CD14-positive monocyte (primary cell): ENCODE data around the gene HLCS. TPM values are rescaled to one million over a fixed set of nuclear protein-coding genes. Genes with fewer than 3 reads are reported as not detected.

Experiments used
- DNase-seq, 3 donors: peaks; one replicate each; pipeline ENCODE4 v3.0.0-alpha.2; 2011 to 2022
- H2AFZ ChIP-seq: 2 replicates; pipeline ENCODE4 v1.6.0; 2012; ENCODE audit warnings: mild to moderate bottlenecking, low read depth, low read length, inconsistent platforms; ENCODE audit not compliant: insufficient read depth, poor library complexity, severe bottlenecking
- H3K27ac ChIP-seq, 2 donors: 1 replicate in 1 of 2; 2 replicates in 1 of 2; pipeline ENCODE4 v1.5.1; 2012 to 2013; ENCODE audit warnings: low read length in 2 of 2, control low read depth in 1 of 2, inconsistent platforms in 1 of 2, low read depth in 1 of 2, mild to moderate bottlenecking in 1 of 2
- H3K27me3 ChIP-seq, 2 donors: one replicate each; pipeline versions ENCODE4 v1.6.0 to v1.6.1; 2011 to 2013; ENCODE audit warnings: low read length in 2 of 2; ENCODE audit not compliant: control insufficient read depth in 2 of 2, insufficient read depth in 2 of 2
- H3K36me3 ChIP-seq, 2 donors: replicated peaks in 1 of 2; 1 replicate in 1 of 2; 2 replicates in 1 of 2; pipeline versions ENCODE4 v1.5.1 to v1.6.1; 2012 to 2013; ENCODE audit warnings: low read length in 2 of 2, control low read depth in 1 of 2, inconsistent platforms in 1 of 2, mild to moderate bottlenecking in 1 of 2; ENCODE audit not compliant: insufficient read depth in 2 of 2, control insufficient read depth in 1 of 2
- H3K4me1 ChIP-seq, 2 donors: 1 replicate in 1 of 2; 2 replicates in 1 of 2; pipeline versions ENCODE4 v1.5.1 to v1.6.1; 2012 to 2013; ENCODE audit warnings: low read length in 2 of 2, control low read depth in 1 of 2, inconsistent platforms in 1 of 2, mild to moderate bottlenecking in 1 of 2, moderate library complexity in 1 of 2; ENCODE audit not compliant: insufficient read depth in 2 of 2, control insufficient read depth in 1 of 2
- H3K4me2 ChIP-seq: replicated peaks from 2 replicates; pipeline ENCODE3; 2012; ENCODE audit warnings: low read length, moderate library complexity, mild to moderate bottlenecking; ENCODE audit not compliant: poor library complexity, severe bottlenecking; ENCODE audit errors: extremely low read depth
- H3K4me3 ChIP-seq, 3 experiments: fragments of 200-600 bp in 1 of 3; sonication (generic) in 1 of 3; replicated peaks in 1 of 3; 1 replicate in 2 of 3; 2 replicates in 1 of 3; pipeline ENCODE4 v1.5.1; 2011 to 2013; ENCODE audit warnings: low read length in 3 of 3, mild to moderate bottlenecking in 3 of 3, control low read depth in 2 of 3, low read depth in 2 of 3, inconsistent platforms in 1 of 3, moderate library complexity in 1 of 3
- H3K79me2 ChIP-seq: 2 replicates; pipeline ENCODE4 v1.6.0; 2012; ENCODE audit warnings: mild to moderate bottlenecking, control low read depth, inconsistent platforms, low read length, moderate library complexity; ENCODE audit not compliant: insufficient read depth
- H3K9ac ChIP-seq: 2 replicates; pipeline ENCODE4 v1.6.0; 2017; ENCODE audit warnings: low read length, mild to moderate bottlenecking; ENCODE audit not compliant: insufficient read depth, poor library complexity, severe bottlenecking
- H3K9me3 ChIP-seq, 2 donors: replicated peaks in 1 of 2; 1 replicate in 1 of 2; 2 replicates in 1 of 2; pipeline versions ENCODE4 v1.5.1 to v1.6.1; 2012 to 2013; ENCODE audit warnings: low read length in 2 of 2, control low read depth in 1 of 2; ENCODE audit not compliant: control insufficient read depth in 1 of 2, insufficient read depth in 1 of 2
- H4K20me1 ChIP-seq: 2 replicates; pipeline ENCODE4 v1.6.0; 2012; ENCODE audit warnings: mild to moderate bottlenecking, low read length, control low read depth, moderate library complexity; ENCODE audit not compliant: insufficient read depth
- H3K27ac Mint-ChIP-seq, 7 donors: one replicate each; pipeline ENCODE4 v1.8.0; 2020; ENCODE audit warnings: mild to moderate bottlenecking in 7 of 7, mixed read lengths in 7 of 7, moderate library complexity in 6 of 7, inconsistent platforms in 2 of 7
- H3K27me3 Mint-ChIP-seq, 3 donors: one replicate each; pipeline ENCODE4 v1.8.0; 2021 to 2022; ENCODE audit warnings: low read depth in 3 of 3, mild to moderate bottlenecking in 3 of 3, mixed read lengths in 3 of 3, moderate library complexity in 3 of 3, inconsistent platforms in 1 of 3
- H3K36me3 Mint-ChIP-seq, 2 donors: one replicate each; pipeline ENCODE4 v1.8.0; 2020; ENCODE audit warnings: mixed read lengths in 2 of 2, inconsistent platforms in 1 of 2, mild to moderate bottlenecking in 1 of 2
- H3K4me1 Mint-ChIP-seq: one replicate; pipeline ENCODE4 v1.8.0; 2020; ENCODE audit warnings: mild to moderate bottlenecking, mixed read lengths
- H3K4me3 Mint-ChIP-seq, 2 donors: one replicate each; pipeline ENCODE4 v1.8.0; 2020; ENCODE audit warnings: mild to moderate bottlenecking in 2 of 2, mixed read lengths in 2 of 2, moderate library complexity in 1 of 2
- H3K9me3 Mint-ChIP-seq, 7 donors: one replicate each; pipeline ENCODE4 v1.8.0; 2020 to 2022; ENCODE audit warnings: mixed read lengths in 7 of 7, mild to moderate bottlenecking in 6 of 7, moderate library complexity in 6 of 7, inconsistent platforms in 2 of 7
- WGBS: methylation state at CpG from one replicate; pipeline ENCODE4 v1.1.5; 2013; ENCODE audit warnings: missing lambda C conversion rate; ENCODE audit not compliant: insufficient coverage; 5-methylcytosine and 5-hydroxymethylcytosine counted together
- intact Hi-C, 2 donors: fragments of 100-400 bp; cut with micrococcal nuclease; formaldehyde crosslinking; loops; one replicate each; pipeline versions ENCODE4 v1.15.0 to v1.15.1; 2023
- polyA plus RNA-seq, 3 donors: library from polyadenylated mRNA; depleted of rRNA in 1 of 3; unstranded in 2 of 3; stranded (reverse) in 1 of 3; fragments of 300-500 nt in 2 of 3; fragments of >200 nt in 1 of 3; fragmentation: Illumina TruSeq in 2 of 3; gene quantifications; 1 replicate in 2 of 3; 2 replicates in 1 of 3; pipeline ENCODE4 v1.2.3, GENCODE V29; 2012 to 2021
- TF ChIP-seq, protein P1 (sequence below): fragments of 200-600 bp; IDR thresholded peaks from one replicate; pipeline ENCODE4 v1.8.0; 2022; ENCODE audit warnings: antibody characterized with exemption, mild to moderate bottlenecking

Gene HLCS
- polyA plus RNA-seq, 3 donors: 2.1 to 3.1 (median 2.2) TPM

DNA sequence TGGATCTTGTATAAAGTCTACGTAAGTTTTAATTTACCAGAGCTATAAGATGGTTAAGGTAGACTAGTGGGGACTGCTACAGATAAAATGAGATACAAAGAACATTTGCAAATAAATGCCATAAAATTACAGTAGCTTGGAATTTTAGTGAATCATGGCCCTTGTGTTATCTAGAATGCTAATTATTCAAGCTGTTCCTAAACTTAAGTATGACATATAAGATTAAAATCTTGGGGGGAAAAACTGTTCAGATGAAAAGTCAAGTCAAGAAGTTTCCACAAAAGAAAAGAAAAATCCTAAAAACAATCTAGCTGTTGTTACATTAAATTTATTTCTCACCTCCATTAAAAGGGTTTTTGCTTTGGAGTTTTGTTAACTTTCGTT, 215.9 kb downstream of the HLCS start:
- intact Hi-C loops: no loop called here
- H3K27ac Mint-ChIP-seq: no peak overlapping the region
- WGBS: no CpG with 5 or more reads among the region's 2 CpGs

DNA sequence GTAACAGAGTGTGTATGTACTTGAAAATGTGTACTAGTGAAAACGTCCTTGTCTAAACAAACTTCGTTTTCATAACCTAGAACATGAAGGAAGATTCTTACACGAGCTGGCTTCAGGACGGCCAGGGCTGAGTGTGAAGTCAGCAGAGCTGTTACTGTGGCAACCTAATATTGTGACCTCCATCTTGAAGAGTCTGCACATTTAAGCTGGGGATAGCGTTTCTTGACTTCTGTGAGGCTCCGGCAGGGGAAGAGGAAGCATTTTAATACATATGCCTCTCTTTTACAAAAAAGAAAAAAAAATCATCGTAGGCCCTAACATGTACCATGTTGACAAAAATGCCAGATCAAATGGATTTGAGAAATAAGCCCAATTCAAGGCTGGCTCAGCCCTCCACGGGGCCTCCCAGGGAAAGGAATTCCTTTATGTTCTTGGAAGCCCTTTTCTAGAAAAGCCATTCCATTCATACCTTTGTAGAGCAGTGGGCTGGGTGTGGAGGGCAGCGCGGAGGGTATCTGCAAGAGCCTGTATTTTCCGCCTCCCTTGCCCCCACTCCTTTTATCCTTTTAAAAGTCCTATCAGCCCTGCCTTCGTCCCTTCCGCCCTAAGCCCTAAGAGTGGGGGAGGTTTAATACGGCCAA, 216.4 kb downstream of the HLCS start:
- Histone ChIP-seq H3K79me2 (no peaks in the 10 kb centered on the region), H3K27ac (no peak overlapping the region), H3K4me1 (no peaks in the 10 kb centered on the region), H3K27me3 (peaks cover 28 to 47% of the 10 kb centered on the region in 2 donors), H3K4me2 (no peak overlapping the region), H3K9ac (no peak overlapping the region), H3K9me3 (peaks cover 0 to 4% of the 10 kb centered on the region in 2 donors), H3K36me3 (no peaks in the 10 kb centered on the region), H2AFZ (no peak overlapping the region), H3K4me3 (no peak overlapping the region), H4K20me1 (no peaks in the 10 kb centered on the region)
- peaks cover 6% of the 10 kb centered on the region for H3K4me1 Mint-ChIP-seq
- WGBS: 96% methylated on average over 4 of the region's 14 CpGs
- peaks cover 0 to 12% (median 5%) of the 10 kb centered on the region in 7 donors for H3K9me3 Mint-ChIP-seq
- DNase-seq: no peak
- TF ChIP-seq, protein P1, sequence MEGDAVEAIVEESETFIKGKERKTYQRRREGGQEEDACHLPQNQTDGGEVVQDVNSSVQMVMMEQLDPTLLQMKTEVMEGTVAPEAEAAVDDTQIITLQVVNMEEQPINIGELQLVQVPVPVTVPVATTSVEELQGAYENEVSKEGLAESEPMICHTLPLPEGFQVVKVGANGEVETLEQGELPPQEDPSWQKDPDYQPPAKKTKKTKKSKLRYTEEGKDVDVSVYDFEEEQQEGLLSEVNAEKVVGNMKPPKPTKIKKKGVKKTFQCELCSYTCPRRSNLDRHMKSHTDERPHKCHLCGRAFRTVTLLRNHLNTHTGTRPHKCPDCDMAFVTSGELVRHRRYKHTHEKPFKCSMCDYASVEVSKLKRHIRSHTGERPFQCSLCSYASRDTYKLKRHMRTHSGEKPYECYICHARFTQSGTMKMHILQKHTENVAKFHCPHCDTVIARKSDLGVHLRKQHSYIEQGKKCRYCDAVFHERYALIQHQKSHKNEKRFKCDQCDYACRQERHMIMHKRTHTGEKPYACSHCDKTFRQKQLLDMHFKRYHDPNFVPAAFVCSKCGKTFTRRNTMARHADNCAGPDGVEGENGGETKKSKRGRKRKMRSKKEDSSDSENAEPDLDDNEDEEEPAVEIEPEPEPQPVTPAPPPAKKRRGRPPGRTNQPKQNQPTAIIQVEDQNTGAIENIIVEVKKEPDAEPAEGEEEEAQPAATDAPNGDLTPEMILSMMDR: no peak
- H3K36me3 Mint-ChIP-seq: peaks cover 3 to 5% of the 10 kb centered on the region in 2 donors
- intact Hi-C loops: no loop called here
- no peak overlapping the region for H3K27ac Mint-ChIP-seq
- peak overlapping the region in 1 of 2 donors; percentile 56 for H3K4me3 Mint-ChIP-seq
- peaks cover 44 to 48% (median 44%) of the 10 kb centered on the region in 3 donors for H3K27me3 Mint-ChIP-seq

More for the DNA sequence above, 215.9 kb downstream of the HLCS start:
- Histone ChIP-seq H3K4me2 (no peak overlapping the region), H3K79me2 (no peaks in the 10 kb centered on the region), H2AFZ (no peak overlapping the region), H3K27me3 (peaks cover 28 to 42% of the 10 kb centered on the region in 2 donors), H3K36me3 (no peaks in the 10 kb centered on the region), H3K27ac (no peak overlapping the region), H3K4me1 (no peaks in the 10 kb centered on the region), H3K4me3 (no peak overlapping the region), H3K9ac (no peak overlapping the region), H3K9me3 (peaks cover 0 to 2% of the 10 kb centered on the region in 2 donors), H4K20me1 (no peaks in the 10 kb centered on the region)
- peaks cover 3 to 5% of the 10 kb centered on the region in 2 donors for H3K36me3 Mint-ChIP-seq
- H3K9me3 Mint-ChIP-seq: peaks cover 0 to 12% (median 5%) of the 10 kb centered on the region in 7 donors
- no peak overlapping the region for H3K4me3 Mint-ChIP-seq
- TF ChIP-seq, protein P1: no peak
- no peak for DNase-seq
- H3K27me3 Mint-ChIP-seq: peaks cover 39 to 43% (median 39%) of the 10 kb centered on the region in 3 donors
- H3K4me1 Mint-ChIP-seq: peaks cover 6% of the 10 kb centered on the region
